Sigmoid colon (tissue), 4 donors: ENCODE results near the gene WNK1.

Source experiments
- CTCF ChIP-seq, 4 experiments: fragments of 450-650 bp in 3 of 4; fragments of 200-600 bp in 1 of 4; IDR thresholded peaks; one replicate each; pipeline ENCODE4 v1.5.1; 2016 to 2019; ENCODE audit warnings: antibody characterized with exemption in 4 of 4, mild to moderate bottlenecking in 3 of 4, moderate library complexity in 2 of 4
- POLR2AphosphoS5 ChIP-seq, 4 donors: sonication (generic); formaldehyde crosslinking; IDR thresholded peaks; one replicate each; pipeline ENCODE4 v1.6.1; 2017; ENCODE audit warnings: antibody characterized with exemption in 4 of 4

DNA sequence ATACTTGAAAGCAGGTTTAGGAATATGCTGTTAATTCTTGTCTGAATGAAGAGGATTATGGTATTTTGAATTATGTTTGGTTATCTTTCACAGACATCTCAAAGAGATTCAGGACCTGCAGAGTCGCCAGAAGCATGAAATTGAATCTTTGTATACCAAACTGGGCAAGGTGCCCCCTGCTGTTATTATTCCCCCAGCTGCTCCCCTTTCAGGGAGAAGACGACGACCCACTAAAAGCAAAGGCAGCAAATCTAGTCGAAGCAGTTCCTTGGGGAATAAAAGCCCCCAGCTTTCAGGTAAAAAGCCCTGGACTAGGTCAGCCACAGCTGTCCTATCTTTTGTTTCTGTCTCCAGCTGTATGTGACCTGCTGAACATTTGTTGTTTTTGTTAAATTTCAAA is 145.0 kb downstream of the WNK1 start:
- TF ChIP-seq CTCF (IDR thresholded peaks at IDR 0.05) (no peak), POLR2AphosphoS5 (IDR thresholded peaks at IDR 0.05) (no peak)
